ENCODE measurements around the gene SMARCA2. TPM values are rescaled to one million over a fixed set of nuclear protein-coding genes. Genes with fewer than 3 reads are reported as not detected.

SMARCA2 gene
- total RNA-seq, 1 donor = 147 TPM

GRCh38 chr9:2043881-2044462 is 28.8 kb downstream of the SMARCA2 start:
- Histone ChIP-seq H3K4me1 (ENCODE audit: insufficient read depth, low read length) (peaks cover 16% of the 10 kb centered on the region), H3K4me3 (ENCODE audit: low read length) (no peak overlapping the region), H3K27me3 (ENCODE audit: insufficient read depth, low read length) (no peaks in the 10 kb centered on the region), H3K9me3 (ENCODE audit: low read depth, low read length) (no peaks in the 10 kb centered on the region)

DNA sequence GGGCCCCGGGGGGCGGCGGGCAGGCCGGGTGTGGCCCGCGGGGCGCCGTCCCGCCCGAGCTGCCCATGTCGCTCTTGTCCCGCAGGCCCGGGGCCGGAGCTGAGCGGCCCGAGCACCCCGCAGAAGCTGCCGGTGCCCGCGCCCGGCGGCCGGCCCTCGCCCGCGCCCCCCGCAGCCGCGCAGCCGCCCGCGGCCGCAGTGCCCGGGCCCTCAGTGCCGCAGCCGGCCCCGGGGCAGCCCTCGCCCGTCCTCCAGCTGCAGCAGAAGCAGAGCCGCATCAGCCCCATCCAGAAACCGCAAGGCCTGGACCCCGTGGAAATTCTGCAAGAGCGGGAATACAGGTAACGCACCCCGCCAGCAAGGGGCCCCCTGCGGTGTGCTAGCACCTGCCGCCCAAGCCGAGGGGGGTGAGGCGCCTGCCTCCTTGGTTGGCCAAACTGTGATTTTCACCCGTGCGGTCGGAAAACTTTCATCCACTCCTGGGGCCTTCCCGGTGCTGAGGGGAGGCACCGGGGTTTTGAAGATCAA is 32.1 kb downstream of the SMARCA2 start:
- Histone ChIP-seq H3K4me1 (ENCODE audit: insufficient read depth, low read length) (peaks cover 16% of the 10 kb centered on the region), H3K4me3 (ENCODE audit: low read length) (no peak overlapping the region)

DNA sequence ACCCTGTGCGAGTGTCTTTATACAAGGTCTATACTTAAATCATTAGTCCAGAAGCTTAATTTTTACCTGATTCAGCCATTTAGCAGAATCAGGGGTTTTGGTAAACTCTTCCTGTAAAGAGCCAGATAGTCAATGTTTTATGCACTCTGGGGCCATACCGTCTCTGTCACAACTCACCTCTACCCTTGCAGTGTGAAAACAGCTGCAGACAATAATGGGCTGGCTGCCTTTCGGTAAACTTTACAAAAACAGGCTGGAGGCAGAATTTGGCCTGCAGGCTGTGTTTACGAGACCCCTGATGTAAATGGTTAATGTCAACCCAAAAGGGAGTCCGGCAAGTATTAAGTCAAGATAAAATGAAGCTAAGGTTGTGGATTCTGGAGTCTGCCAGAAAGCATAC is 32.8 kb downstream of the SMARCA2 start:
- Histone ChIP-seq H3K4me1 (ENCODE audit: insufficient read depth, low read length) (peaks cover 17% of the 10 kb centered on the region), H3K9me3 (ENCODE audit: low read depth, low read length) (no peaks in the 10 kb centered on the region), H3K4me3 (ENCODE audit: low read length) (no peak overlapping the region), H3K27me3 (ENCODE audit: insufficient read depth, low read length) (no peaks in the 10 kb centered on the region)

More for the DNA sequence above, 32.1 kb downstream of the SMARCA2 start:
- no peaks in the 10 kb centered on the region for H3K27me3 ChIP-seq (ENCODE audit: insufficient read depth, low read length)
- no peaks in the 10 kb centered on the region for H3K9me3 ChIP-seq (ENCODE audit: low read depth, low read length)

- Histone ChIP-seq H3K4me1 (ENCODE audit: insufficient read depth, low read length) (peaks cover 7% of the 10 kb centered on the region), H3K27me3 (ENCODE audit: insufficient read depth, low read length) (no peaks in the 10 kb centered on the region), H3K9me3 (ENCODE audit: low read depth, low read length) (no peaks in the 10 kb centered on the region), H3K4me3 (ENCODE audit: low read length) (no peak overlapping the region)
Measured at GRCh38 chr9:2050236-2050635, 35.1 kb downstream of the SMARCA2 start.

DNA sequence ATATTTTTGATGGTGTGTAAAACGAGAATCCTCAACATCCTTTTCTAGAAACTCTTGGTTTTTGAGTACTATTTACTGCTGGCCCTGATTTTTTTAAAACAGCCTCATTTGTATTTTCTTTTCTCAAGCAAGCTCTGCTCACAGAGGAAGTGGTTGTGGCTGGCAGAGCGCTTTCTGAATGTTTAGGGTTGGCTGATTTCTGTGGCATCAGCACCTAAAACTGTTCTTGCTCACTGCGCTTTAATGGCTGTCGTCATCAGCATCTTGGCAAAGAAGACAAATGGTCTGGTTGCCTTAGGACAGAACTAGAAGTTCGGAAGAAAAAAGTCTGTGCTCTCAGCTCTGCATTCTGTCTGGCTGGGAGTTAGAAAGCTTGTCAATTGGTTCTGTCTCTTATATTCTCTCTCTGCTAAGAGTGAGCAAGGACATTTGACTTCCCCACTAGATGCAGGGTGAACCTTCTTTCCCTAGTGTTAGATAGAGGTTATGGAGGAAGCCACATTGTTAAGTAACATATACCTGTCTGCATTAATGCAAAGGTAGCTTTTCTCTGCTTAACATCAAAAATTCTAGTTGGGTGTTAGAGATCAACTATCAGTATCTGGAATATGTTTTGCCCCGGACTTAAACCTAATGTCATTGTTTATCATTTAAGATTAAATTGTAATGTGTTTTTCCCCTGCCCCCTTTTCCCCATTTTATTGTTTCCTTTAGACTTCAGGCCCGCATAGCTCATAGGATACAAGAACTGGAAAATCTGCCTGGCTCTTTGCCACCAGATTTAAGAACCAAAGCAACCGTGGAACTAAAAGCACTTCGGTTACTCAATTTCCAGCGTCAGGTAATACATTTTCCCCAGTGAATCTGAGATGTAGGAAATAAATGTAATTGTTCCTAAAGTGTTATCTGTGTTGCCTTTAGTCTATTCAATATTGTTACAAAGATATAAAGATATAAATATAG is 39.0 kb downstream of the SMARCA2 start:
- H3K4me3 ChIP-seq (ENCODE audit: low read length) = no peak overlapping the region
- H3K4me1 ChIP-seq (ENCODE audit: insufficient read depth, low read length) = peaks cover 7% of the 10 kb centered on the region
- no peaks in the 10 kb centered on the region for H3K27me3 ChIP-seq (ENCODE audit: insufficient read depth, low read length)
- no peaks in the 10 kb centered on the region for H3K9me3 ChIP-seq (ENCODE audit: low read depth, low read length)

- Histone ChIP-seq H3K27me3 (ENCODE audit: insufficient read depth, low read length) (no peaks in the 10 kb centered on the region), H3K4me3 (ENCODE audit: low read length) (no peak overlapping the region), H3K9me3 (ENCODE audit: low read depth, low read length) (no peaks in the 10 kb centered on the region), H3K4me1 (ENCODE audit: insufficient read depth, low read length) (peaks cover 7% of the 10 kb centered on the region)
Measured at GRCh38 chr9:2055203-2055658, 40.1 kb downstream of the SMARCA2 start.

DNA sequence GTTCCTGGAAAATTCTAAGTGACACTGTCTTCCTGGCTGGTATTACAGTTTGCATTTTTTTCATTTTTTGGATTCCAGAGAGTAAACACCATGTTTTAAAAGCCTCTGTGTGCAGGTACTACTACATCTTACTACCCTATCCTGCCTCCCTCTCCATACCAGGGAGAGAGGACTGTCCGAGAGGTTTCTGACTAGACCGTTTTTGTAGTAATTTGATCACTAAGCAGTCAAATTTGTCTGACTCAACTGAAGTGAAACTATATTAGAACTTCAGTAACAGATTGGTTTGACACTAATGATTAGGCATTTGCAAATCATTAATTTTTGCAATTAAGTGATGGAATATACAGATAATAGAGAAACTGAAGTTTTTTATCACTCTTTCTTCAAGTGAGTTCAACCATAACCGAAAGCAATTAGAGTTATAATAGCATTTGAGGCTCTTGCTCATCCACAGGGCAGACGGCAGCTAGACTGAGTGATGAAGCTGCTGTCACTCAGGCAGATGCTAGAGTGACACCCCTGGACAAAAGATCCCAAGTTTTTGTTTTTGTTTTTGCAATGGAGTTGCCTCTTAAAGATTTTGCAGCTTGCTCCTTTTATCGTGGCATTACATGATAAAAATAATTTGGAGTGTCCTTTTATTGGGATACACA is 44.3 kb downstream of the SMARCA2 start:
- H3K27me3 ChIP-seq (ENCODE audit: insufficient read depth, low read length) = no peaks in the 10 kb centered on the region
- H3K4me1 ChIP-seq (ENCODE audit: insufficient read depth, low read length) = no peaks in the 10 kb centered on the region
- no peak overlapping the region for H3K4me3 ChIP-seq (ENCODE audit: low read length)
- no peaks in the 10 kb centered on the region for H3K9me3 ChIP-seq (ENCODE audit: low read depth, low read length)

- no peaks in the 10 kb centered on the region for H3K9me3 ChIP-seq (ENCODE audit: low read depth, low read length)
- no peaks in the 10 kb centered on the region for H3K4me1 ChIP-seq (ENCODE audit: insufficient read depth, low read length)
- H3K27me3 ChIP-seq (ENCODE audit: insufficient read depth, low read length) = no peaks in the 10 kb centered on the region
- H3K4me3 ChIP-seq (ENCODE audit: low read length) = no peak overlapping the region
Measured at GRCh38 chr9:2060424-2060823, 45.3 kb downstream of the SMARCA2 start.

DNA sequence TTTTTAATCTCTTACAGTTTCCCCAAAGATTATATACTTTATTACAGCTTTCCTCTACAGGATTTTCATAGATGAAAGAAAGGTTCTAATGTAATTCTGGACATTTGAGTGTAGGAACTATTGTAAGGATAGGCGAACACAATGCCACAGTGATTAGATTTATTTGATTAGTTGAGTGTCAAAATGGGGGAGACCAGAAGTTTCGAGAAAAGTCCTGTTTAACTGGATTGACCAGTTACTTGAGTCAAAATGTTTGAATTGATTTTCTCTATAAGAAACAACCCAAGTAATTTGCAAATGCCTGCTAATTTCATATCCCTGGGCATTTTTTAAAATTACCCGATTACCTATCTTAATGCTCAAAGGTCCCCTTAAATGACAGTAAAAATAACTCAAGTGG is 50.6 kb downstream of the SMARCA2 start:
- H3K4me3 ChIP-seq (ENCODE audit: low read length) = no peak overlapping the region
- H3K27me3 ChIP-seq (ENCODE audit: insufficient read depth, low read length) = no peaks in the 10 kb centered on the region
- no peaks in the 10 kb centered on the region for H3K9me3 ChIP-seq (ENCODE audit: low read depth, low read length)
- no peaks in the 10 kb centered on the region for H3K4me1 ChIP-seq (ENCODE audit: insufficient read depth, low read length)

DNA sequence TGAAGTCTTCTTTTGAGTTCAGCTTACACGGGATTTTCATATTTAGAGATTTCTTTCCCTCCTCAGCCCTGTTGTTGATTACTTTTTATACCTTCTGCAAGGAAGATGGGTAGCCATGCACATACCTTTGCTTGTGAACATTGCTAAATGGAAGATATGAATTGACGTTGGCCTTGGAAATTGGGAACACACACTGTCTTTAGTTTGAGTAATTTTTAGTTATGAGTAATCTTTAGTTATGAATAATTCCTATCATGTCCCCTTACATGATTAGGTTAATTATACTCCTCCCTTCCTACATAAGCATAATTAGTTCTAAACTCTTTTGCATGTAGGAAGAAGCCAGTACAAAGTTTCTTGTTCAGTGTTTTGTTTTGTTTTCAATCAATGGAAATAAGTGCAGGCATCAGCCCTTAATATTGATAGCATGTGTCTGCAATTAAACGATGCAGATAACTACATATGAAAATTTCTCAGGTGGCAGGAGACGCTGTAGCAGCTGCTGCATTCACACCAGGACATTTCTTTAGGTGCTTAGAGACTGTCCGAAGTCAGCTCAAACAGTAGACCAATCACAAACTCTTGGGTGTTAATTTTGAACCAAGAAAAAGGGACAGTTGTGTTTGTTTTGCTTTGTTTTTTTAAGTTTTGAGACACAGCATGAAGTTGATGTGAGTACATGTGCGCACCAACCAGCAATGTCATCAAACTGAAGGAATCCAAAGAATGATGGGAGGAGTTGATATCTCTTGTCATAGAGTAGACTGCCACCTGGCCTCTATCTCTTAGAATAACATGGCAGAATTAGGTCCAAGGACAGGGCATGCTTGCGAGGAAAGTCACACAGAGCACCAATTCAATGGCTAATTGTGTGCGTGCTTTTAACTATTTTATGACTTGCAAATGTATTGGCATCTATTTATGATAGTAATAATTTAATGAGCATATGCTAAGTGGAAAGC is 51.4 kb downstream of the SMARCA2 start:
- H3K4me3 ChIP-seq (ENCODE audit: low read length) = no peak overlapping the region
- no peaks in the 10 kb centered on the region for H3K4me1 ChIP-seq (ENCODE audit: insufficient read depth, low read length)
- H3K27me3 ChIP-seq (ENCODE audit: insufficient read depth, low read length) = no peaks in the 10 kb centered on the region
- no peaks in the 10 kb centered on the region for H3K9me3 ChIP-seq (ENCODE audit: low read depth, low read length)

GRCh38 chr9:2072752-2073405 is 57.7 kb downstream of the SMARCA2 start:
- Histone ChIP-seq H3K9me3 (ENCODE audit: low read depth, low read length) (no peaks in the 10 kb centered on the region), H3K4me3 (ENCODE audit: low read length) (no peak overlapping the region), H3K27me3 (ENCODE audit: insufficient read depth, low read length) (no peaks in the 10 kb centered on the region), H3K4me1 (ENCODE audit: insufficient read depth, low read length) (no peaks in the 10 kb centered on the region)

GRCh38 chr9:2082772-2083171 is 67.6 kb downstream of the SMARCA2 start:
- H3K4me1 ChIP-seq (ENCODE audit: insufficient read depth, low read length) = no peaks in the 10 kb centered on the region
- no peak overlapping the region for H3K4me3 ChIP-seq (ENCODE audit: low read length)
- H3K9me3 ChIP-seq (ENCODE audit: low read depth, low read length) = no peaks in the 10 kb centered on the region
- no peaks in the 10 kb centered on the region for H3K27me3 ChIP-seq (ENCODE audit: insufficient read depth, low read length)

GRCh38 chr9:2083479-2083878 is 68.3 kb downstream of the SMARCA2 start:
- Histone ChIP-seq H3K9me3 (ENCODE audit: low read depth, low read length) (no peaks in the 10 kb centered on the region), H3K4me1 (ENCODE audit: insufficient read depth, low read length) (no peaks in the 10 kb centered on the region), H3K27me3 (ENCODE audit: insufficient read depth, low read length) (no peaks in the 10 kb centered on the region), H3K4me3 (ENCODE audit: low read length) (no peak overlapping the region)

DNA sequence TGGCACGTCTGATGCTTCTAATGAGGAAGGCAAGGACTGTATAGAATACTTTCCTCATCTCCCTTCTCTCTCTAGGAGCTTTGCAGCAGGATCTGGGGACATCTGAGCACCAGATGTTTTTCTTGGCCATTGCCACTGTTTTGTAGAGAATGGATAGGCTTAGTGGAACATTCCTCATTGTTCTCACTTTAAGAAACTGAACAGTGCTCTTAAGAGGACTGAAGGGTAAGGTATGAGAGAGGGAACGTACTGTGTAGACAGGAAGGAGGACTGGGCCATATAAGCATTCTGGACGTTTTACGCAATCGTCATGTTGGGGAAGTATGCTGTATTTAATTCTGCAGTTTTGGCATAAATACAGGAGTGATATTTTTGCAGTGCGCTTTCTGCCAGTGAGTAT is 70.6 kb downstream of the SMARCA2 start:
- H3K27me3 ChIP-seq (ENCODE audit: insufficient read depth, low read length) = no peaks in the 10 kb centered on the region
- no peaks in the 10 kb centered on the region for H3K4me1 ChIP-seq (ENCODE audit: insufficient read depth, low read length)
- no peaks in the 10 kb centered on the region for H3K9me3 ChIP-seq (ENCODE audit: low read depth, low read length)

More for the DNA sequence above, 70.6 kb downstream of the SMARCA2 start:
- no peak overlapping the region for H3K4me3 ChIP-seq (ENCODE audit: low read length)
